HL-60 (cell line): ENCODE data around the gene KAT2A.

Experiments used
- CTCF ChIP-seq: IDR thresholded peaks from one replicate; pipeline ENCODE4 v1.5.1; 2011; ENCODE audit warnings: low read length, control low read depth, inconsistent platforms; ENCODE audit not compliant: insufficient read depth
- GABPA ChIP-seq: IDR thresholded peaks from 2 replicates; pipeline ENCODE4 v1.6.1; 2012; ENCODE audit warnings: low read depth
- POLR2AphosphoS5 ChIP-seq: IDR thresholded peaks from 2 replicates; pipeline ENCODE4 v1.6.1; 2012; ENCODE audit warnings: low read depth
- REST ChIP-seq: IDR thresholded peaks from 2 replicates; pipeline ENCODE4 v1.6.1; 2012; ENCODE audit warnings: low read depth; ENCODE audit not compliant: insufficient replicate concordance
- SPI1 ChIP-seq: IDR thresholded peaks from 2 replicates; pipeline ENCODE4 v1.6.1; 2012; ENCODE audit warnings: low read depth, mild to moderate bottlenecking, borderline replicate concordance

DNA sequence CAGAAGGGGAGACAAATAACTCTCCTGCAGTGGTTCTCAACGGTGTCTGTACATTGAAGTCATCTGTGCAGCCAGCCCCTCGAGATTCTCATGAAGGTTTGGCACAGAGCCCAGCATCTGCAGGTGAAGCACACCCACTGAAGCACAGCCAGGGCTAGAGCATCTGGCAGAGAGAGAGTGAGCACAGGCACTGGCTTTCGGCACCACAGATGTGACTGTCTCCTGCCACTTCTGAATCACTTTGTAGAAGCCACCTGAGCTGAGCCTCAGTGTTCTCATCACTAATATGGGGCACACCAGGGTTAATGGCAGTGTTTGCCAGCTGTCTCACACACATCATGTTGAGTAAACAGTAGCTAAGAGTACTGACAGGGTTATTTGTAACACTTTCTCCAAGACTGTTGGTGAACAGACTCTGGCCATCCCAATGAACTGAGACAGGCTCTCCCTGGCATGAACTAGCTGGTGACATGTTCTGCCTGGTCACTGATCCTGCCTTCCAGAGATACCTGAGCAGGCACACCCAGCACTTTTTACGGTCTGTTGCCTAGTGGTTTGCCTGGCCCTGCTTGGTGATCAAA lies 12.4 kb upstream of the KAT2A start:
- TF ChIP-seq CTCF (no peak), REST (no peak), POLR2AphosphoS5 (no peak), SPI1 (no peak), GABPA (no peak)
